ENCODE data around the gene SLC9C1. TPM values are rescaled to one million over a fixed set of nuclear protein-coding genes. Genes with fewer than 3 reads are reported as not detected.
A peak's percentile ranks its signal among the peaks of the same experiment; 100 is the strongest.

Gene SLC9C1
- polyA plus RNA-seq (ENCODE audit: insufficient read length), result 1.2 TPM
- long read RNA-seq, donor 1, result 0 reads
- long read RNA-seq, donor 2, result 0 reads
- long read RNA-seq, donor 3, result 0 reads
- long read RNA-seq, donor 4, result 0 reads
- long read RNA-seq, donor 5, result 0 reads
- long read RNA-seq, donor 6, result 0 reads
- long read RNA-seq, donor 7, result 0 reads
- long read RNA-seq, donor 8, result 0 reads

DNA sequence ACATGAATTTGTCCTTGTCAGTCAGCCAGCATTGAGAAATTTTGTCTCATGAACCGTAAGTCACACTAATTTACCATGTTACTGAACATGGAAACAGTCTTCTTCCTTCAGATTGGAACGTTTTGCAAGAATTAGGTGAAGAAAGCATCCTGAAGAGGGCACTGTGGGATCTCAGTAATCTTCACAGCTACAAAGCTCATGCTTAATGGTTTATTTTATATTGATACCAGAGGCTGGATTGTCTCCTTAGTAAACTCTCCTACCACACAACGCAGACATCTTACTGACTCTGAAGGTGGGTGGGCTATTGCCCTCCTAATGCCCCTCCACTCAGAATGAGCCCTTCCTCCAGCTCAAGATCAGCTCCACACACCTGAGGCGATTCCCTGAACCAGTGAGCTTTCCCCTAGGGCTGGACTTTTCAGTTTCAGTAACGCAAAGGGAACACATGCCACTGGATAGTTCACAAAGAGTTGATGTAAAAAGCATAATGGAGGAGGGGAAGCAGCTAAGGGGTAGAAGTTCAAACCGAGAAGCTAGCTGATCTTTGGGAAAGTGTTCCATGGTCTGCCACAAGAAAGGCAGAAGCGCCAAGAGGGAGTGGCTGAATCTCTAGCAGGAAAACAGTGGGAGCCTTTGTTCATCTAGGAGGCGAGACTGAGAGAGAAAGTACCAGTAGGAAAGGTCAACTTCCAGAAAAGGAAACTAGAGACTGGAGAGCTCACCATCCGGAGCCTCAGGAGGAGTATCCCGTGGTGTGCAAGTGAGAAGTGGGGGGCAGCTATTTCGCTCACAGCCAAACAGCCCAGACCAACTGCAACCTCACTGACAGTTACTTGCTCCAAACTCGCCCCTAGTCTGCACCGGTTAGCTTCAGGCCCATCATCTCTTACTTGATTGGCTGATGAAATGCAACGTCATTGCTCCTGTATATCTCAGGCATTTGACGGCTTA, at the start of gene SLC9C1:
TSS of gene SLC9C1 (minus strand) at position 849 of the 954 bp plus-strand sequence. CDS start 7,425 bp downstream, outside the sequence.
- DNase-seq, result peak; percentile 82

DNA sequence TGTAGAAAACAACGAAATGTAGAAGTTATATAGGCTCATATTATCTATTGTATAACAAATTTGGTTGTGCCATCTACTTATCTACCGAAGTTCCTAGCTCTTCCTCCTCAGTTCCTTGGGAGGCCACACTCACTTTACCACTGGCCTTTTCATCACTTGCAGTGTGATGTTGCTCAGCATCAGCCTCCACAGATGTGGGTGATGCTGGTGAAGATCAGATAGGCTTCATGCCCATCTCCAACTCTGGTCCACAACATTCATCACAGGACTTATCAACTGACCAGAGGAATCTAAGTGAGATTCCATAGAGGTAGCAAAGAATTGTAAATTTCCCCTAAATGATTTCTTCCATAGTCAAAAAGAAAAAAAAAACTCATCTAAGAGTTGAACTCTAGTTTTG, 47.4 kb upstream of the SLC9C1 start:
- no peak for DNase-seq

DNA sequence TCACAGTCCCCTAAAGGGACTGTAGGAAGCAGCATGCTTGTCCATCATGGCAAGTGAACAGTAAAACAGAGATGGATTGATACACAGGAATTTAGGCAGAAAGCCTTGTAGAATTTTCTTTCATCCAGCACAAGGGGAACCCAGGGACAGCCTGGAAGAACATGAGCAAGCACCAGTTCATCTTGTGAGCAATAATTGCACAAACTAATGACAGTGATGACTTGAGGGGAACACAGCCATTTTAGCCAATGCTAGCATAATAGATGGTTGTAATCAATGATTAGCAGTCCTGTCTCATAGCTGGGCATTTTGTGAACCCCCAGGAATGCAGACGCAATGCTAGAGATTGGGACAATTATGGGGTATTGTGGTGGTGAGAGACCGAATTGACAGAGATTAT, 45.6 kb upstream of the SLC9C1 start:
- no peak for DNase-seq

DNA sequence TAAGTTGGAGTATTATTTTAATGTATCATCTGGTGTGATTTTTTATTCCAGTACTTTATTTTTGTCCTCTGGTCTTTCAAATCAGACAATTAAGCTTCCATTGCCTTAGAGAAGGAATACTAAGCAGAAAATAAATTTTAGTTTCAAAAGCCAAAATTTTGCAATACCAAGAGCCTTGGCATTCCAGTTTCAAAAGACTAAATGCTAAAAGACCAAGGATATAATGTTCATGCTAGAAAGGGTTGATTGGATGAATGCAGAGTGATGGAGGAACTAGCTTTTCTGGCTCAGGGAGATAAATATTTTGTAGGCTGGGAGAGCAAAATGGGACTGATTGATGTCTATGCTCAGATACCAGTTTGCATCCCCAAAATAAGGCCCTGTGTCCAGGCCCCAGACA, 45.1 kb upstream of the SLC9C1 start:
- no peak for DNase-seq

DNA sequence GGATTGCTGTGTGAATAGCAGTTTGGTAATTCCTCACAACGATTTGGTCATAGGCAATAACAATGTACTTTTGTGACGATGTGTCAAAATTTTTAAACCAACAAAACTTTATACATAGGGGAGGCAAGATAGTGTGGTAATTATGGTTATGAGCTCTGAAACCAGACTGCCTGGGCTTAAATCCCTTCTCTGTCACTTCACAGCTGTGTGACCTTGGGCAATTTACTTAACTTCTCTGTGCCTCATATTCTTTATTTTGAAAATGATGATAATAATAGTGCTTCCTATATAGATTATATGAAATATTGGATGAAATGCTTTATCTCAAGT, 44.7 kb upstream of the SLC9C1 start:
- DNase-seq, result no peak

DNA sequence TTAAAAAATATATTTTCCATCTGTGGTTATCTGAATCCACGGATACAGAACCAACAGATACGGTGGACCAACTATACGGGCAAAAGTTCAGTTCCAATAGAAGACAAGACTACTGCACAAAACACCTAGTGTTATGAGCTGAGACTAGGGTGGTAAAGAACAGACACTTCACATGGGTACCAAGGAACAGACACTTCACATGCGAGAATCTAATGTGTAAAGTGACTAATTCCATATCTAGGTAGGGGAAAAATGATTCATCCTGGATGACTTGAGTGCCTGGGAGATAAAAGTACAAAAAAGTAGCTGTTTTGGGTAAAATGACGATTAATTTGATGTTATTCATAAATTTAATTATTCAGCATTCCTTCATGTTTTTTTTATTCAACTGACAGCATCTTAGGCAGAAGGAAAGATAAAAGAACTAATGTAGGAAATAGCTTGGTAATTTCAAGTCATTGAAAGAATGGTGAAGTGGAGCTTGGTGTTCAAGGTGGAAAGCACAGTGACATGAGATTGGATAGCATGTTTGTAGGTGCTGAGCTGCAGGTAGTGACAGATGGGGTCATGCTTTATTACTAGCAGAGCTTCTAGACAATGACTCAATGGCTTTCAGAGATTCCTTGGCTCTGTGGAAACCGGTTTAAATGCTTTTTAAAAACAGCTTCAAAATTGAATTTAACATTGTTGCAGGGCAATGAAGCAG, 44.2 kb upstream of the SLC9C1 start:
- DNase-seq, result no peak

DNA sequence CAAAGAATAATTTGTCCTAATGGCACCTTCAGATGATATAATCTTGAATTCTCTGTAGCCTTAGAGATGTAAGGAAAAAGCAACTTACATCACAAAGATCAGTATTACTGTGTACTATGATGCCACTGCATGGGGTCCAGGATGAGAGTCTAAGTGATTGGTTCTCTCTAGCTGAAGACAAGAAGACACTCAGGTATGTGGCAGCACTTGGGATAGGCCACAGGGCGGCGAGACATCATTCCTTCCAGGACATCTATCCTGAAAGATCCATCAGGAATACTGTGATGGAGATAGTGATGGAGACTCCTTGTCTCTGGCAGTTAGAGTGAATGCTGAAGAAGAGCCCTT, 41.4 kb upstream of the SLC9C1 start:
- DNase-seq, result no peak

DNA sequence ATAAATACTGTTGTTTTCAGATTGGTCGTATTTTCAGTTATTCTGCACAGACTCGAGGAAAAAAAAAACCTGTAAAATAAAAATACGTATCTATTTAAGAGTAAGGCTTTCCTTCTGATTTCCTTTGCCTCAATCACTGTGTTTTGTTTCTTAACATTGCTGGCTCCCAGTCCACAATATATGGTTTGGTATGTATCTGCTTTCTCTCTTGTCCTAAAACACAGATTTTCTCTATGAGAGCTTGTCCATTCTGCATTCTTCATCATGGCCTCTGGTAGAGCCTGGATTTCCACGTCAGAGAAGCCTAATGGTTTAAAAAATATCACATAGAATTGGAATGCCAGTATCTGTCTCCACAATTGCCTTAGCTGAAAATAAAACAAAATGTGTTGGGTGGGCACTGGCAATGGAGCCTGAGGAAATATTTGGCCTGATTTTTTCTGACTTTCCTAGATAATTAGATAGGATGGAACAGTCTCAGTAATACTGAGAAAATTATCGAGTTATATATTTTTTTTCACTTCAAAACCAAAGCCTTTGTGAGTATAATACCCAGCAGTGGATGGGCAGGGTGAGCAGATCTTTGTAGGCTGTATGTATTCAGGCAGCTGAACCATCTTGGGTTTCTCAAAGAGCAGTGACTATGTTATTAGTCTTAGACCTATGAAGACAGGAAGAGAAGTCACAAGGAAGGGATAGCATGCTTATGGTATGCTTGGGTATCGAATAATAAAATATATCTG, 40.8 kb upstream of the SLC9C1 start:
- no peak for DNase-seq

DNA sequence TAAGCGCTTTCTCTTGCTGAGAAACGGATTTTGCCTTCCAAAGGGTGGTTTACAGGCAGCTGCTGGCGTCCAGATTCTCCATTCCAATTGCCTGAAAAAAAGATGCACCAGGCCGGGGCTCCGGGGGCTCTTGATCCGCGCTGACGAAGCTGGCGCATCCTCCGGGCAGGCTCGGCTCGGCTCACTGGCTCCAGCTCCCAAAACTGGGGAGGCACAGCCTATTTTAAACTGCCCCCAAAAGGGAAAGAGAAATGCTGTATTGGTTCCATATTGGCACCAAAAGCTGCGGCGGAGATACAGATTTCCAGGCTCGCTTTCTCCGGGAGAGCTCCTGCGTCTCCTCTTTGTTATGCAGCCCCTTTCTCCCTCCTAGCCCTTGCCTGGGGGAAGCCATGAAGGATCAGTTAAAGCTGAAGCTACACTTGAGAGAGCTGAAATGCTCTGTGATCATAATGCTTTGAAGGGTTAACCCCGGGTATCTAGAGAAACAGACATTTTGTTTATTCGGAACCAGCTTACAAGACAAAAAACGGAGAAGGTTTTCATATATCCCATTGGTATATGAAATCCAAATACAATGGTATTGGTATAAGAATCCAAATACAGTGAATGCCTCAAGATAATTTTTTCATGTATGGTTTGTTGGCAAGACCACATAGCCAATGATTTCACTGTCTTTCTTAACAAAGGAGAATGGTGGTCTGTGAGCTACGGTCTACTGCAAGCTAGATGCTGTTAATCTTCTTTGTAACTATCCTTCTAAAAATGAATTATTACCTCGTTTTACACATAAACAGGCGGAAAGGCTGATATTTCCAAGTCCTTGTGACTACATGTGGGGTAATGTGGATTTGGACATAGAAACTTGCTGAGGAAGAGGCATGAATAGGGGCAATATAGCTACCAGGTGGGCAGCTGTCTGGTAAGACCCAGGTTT, 39.6 kb upstream of the SLC9C1 start:
- DNase-seq, result peak; percentile 73

DNA sequence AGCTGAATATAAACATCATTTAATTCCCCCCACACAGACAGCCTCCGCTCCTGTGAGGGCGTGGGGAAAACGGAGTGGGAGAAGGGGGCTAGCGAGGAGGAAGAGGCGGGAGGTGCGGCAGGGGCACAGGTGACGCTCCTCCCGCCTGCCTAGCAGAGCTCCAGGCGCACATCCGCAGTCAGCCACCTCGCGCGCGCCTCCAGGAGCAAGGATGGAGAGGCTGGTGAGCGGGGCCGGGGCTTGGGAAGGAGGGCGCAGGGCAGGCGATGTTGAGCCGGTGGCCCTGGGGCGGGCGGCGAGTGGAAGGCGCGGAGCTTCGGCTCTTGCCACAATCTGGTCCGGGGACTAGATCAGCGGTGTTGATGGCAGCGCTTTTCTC, 39.0 kb upstream of the SLC9C1 start, which contains the start of gene CD200:
TSS of gene CD200 (plus strand) at position 155 of the 379 bp plus-strand sequence. CDS start at position 212, 57 bp downstream.
- peak; percentile 69 for DNase-seq

DNA sequence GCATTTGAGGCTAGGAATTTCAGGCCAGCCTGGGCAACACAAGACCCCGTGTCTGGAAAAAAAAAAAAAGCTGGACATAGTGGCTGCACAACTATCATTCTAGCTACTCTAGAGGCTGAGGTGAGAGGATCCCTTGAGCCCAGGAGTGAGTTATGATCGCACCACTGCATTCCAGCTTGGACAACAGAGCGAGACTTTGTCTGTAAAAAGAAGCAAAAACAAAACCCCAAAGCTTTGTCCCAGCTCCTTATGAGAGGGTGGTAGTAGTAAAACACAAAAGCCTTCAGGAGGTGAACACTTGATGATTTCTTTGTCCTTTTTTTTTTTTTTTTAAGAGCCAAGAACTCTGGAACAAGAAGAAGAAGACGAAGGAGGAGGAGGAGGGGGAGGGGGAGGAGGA, 37.8 kb upstream of the SLC9C1 start:
- no peak for DNase-seq

DNA sequence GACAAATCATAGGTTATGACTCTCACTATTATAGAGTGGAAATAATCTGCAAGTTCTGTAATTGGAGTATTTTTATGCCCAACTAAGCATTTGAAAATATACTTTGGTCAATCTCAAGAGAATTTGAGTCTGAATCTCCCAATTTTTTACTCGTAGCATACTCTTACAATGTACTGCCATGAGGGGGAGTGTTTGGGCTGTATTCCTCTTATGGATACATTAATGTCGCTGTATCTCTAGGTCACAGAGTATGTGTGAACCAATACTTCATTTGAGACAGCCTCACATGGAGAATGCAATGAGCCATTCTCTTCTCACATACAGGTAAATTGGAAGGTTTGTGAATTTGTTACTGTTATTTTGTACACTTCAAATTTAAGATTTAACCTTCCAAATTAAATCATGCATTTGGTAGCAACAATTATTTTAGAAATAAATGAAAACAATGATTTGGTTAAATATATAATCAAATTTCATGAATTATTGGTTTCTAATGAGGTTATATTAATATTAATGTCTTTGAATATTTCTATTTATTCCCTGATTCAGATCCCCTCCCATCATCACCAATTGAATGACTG, 33.4 kb upstream of the SLC9C1 start:
- peak; percentile 50 for DNase-seq

DNA sequence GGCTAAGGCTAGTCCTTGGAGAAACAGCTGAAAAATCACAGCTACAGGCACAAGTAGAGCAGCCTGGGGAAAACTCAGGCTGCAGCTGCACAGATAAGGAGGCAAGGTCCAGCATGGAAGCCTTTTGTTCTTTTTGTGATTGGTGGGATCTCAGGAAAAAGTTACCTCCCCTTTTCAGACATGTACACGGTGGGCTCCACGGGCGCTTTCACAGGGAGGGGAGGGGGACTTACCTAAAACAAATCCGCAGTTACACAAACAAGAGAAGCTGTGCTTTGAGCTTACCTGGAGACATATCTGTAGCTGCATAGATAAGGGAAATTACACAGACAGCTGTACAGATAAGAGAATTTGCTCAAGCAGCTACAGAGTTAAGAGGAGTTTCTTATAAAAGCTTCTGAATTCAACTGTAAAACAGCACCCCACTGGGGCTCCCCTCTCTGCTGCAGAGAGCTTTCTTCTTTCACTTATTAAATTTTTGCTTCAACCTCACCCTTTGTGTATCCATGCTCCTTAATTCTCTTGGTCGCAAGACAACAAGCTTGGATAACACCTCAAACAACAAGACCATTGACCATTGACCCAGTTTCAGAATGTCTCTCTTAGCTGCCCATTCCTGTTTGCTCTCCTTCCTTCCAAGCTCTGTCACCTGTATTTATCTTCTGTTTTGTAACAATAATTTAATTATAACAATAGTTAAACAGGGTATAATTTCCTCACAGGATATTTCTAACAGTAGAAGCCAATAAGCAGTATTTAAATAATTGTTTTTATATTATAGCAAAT, 28.0 kb upstream of the SLC9C1 start:
- no peak for DNase-seq

DNA sequence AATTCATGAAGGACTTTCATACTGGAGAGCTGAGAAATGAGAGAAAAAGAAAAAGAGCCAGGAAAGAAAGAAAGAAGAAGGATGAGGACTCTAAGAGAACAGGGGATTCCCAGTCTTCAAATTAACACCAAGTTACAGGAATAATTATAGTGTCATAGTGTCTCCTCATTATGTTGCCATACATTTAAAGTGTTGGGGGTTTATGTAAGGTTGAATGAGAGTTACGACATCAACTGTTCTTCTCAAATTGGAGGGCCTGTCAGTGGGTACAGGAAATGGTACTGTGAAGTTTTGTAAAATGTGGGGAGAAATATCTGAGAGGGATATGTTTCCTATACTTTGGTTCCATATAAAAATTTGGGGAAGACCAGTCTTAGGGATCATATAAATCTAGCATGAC, 26.7 kb upstream of the SLC9C1 start:
- no peak for DNase-seq

DNA sequence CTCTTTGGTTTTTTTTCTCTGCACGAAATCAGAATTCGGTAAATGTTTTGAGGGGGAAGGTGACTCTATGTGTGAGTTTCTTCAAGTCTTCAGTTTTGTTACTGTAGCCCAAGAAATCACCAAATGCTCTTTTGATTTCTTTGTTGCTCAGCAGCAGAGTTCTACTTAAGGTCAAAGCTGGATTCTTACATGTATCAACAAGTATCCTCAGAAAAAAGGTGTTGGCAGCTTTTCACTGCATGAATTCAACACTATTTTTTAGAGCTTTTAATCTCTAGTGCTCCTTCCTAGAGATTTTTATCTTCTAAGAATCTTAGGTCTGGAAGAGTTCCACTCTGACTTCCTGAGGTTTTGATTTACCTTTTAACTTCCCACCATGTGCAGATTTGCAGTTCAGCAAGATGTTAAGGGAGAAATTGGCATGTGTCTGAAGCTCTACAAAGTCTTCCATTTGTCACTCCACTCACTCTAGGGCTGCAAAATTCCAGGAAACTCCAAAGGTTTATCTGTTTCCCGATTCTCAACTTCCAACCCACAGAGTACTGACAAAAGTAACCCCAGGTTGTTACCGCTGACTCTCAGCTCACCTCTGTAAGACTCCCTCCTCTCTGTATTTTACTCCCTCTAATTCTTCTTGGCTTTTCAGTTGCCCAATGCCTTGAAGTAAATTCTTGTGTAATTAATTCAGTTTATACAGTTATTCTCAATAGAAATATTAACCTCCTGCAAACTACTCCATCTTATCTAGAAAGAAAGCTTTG, 25.7 kb upstream of the SLC9C1 start:
- no peak for DNase-seq

DNA sequence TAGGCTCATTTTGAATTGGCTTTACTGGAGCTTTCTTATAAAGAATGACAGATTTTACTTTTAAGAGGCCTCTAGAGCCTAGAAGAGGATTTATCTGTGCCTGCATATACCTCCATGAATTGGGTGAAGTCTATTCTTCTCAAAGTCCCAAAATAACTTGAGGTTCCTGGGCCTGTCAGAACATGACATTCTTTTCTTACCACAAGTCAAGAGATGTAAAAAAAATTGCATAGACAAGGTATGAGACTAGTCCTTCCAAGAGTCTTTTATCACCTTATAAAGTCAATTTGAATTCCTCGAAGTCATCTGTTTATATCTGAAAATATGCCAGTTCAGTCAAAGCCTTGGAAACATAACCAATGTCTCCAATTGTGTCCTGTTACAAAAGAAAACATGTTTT, 21.8 kb upstream of the SLC9C1 start:
- DNase-seq, result no peak

DNA sequence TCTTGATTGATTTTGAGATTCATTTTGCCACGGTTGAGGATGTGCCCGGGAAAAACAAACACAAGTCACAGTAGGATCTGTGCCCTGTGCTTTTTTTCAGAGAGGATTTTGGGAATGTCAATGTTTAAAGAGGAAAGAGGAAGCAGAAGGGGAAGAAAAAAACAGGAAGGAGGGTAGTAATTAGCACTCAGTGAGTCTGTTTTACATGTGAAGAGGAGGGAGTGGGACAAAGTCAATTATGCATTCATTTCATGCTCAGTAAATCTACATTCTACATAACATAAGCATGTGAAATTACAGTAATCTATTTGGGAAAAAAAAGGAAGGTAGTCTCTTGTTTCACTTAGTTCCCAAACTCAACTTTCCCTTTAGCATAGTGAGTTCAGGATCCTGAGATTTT, 20.6 kb upstream of the SLC9C1 start:
- DNase-seq, result no peak

DNA sequence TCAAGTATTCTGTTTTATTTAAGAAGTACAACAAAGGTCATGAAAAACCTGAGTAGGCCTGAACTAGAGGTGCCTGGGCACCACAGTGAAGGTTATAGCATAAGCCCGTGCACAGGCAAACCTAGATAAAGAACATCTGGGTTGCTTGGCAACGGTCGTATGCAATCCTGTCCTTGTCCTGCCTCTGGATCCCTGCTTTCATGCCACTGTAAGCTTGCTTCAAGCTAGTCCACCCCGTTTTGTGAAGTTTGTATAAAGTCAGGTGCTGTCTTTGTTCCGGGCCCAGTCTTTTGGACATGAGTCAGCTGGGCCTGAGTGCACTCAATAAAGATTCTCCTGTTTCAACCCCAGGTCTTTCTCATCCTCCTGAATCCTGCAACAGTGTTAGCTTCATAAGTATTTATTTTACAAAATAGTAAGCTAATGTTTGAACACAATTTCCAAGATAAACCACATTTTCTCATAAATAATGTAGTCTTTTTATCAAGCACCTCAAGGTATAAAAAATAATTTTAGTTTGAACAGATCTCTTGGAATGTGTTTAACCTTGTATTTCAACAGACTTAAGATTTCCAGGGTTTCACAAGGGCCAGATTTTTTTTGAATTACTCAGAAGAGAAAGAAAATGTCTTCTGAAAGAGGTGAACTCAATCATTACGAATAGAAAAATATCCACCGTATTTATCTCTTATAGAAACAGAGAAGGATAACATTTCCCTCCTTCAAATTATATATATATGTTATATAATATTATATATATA, 14.3 kb upstream of the SLC9C1 start:
- DNase-seq, result no peak
